K562 (cell line): ENCODE data around the gene SEC22A. TPM values are rescaled to one million over a fixed set of nuclear protein-coding genes. Genes with fewer than 3 reads are reported as not detected.

ENCODE experiments used
- ATAC-seq: fragments of 200-7000 bp; cut with Tn5 transposase; 3 replicates; pipeline ENCODE4 v1.9.1; 2020; ENCODE audit warnings: moderate library complexity
- BruUV-seq: library from RNA; stranded (reverse); fragments of 400-500 nt; replicated peaks from 2 replicates; lab custom pipeline; 2021; lab: Mats Ljungman, UMichigan
- CTCF ChIA-PET: fragments of 300-600 bp; formaldehyde crosslinking; extraction: SDS; loops from one replicate; lab custom pipeline; 2021; ENCODE audit warnings: low intra/inter-chr PET ratio; lab: Yijun Ruan, JAX
- POLR2A ChIA-PET: fragments of 300-600, 350-650 bp; sonication (Branson Sonifier 250); formaldehyde crosslinking; extraction: SDS; loops from one replicate; lab custom pipeline; 2021; ENCODE audit warnings: antibody characterized with exemption, inconsistent platforms; lab: Yijun Ruan, JAX
- DNase-seq, 4 experiments: peaks; one replicate each; pipeline versions ENCODE4 v3.0.0 to v3.0.0-alpha.2; 2011 to 2018; ENCODE audit warnings: low spot score in 3 of 4, mixed read lengths in 3 of 4; ENCODE audit errors: extremely low read depth in 1 of 4
- FAIRE-seq: peaks from 2 replicates; lab custom pipeline; 2011; peaks lifted over from hg19 to GRCh38; lab: Jason Lieb, UNC
- H2AFZ ChIP-seq: 2 replicates; pipeline ENCODE4 v1.6.0; 2011; ENCODE audit warnings: low read depth, low read length, control low read depth, inconsistent platforms
- H3K27ac ChIP-seq: fragments of 200-600 bp; 3 replicates; pipeline ENCODE4 v1.8.0; 2011; ENCODE audit warnings: low read depth, mild to moderate bottlenecking, control low read depth, inconsistent platforms, low read length, moderate library complexity, mixed read lengths; ENCODE audit errors: extremely low read depth
- H3K27me3 ChIP-seq, 2 experiments: fragments of 300-600 bp in 1 of 2; 2 replicates in 1 of 2; 3 replicates in 1 of 2; pipeline versions ENCODE4 v1.6.0 to v1.8.0; 2011; ENCODE audit warnings: inconsistent platforms in 2 of 2, low read length in 2 of 2, mild to moderate bottlenecking in 1 of 2, mixed read lengths in 1 of 2, moderate library complexity in 1 of 2; ENCODE audit not compliant: control insufficient read depth in 2 of 2, insufficient read depth in 2 of 2
- H3K36me3 ChIP-seq: fragments of 300-600 bp; 3 replicates; pipeline ENCODE4 v1.8.0; 2011; ENCODE audit warnings: mild to moderate bottlenecking, low read length, inconsistent platforms; ENCODE audit not compliant: control insufficient read depth, insufficient read depth
- H3K4me1 ChIP-seq, 2 experiments: fragments of 200-600 bp in 1 of 2; replicated peaks in 1 of 2; 2 replicates in 1 of 2; 3 replicates in 1 of 2; pipeline versions ENCODE4 v1.5.1 to v1.8.0; 2011; ENCODE audit warnings: inconsistent platforms in 2 of 2, low read length in 2 of 2, mild to moderate bottlenecking in 1 of 2, mixed read lengths in 1 of 2, moderate library complexity in 1 of 2; ENCODE audit not compliant: control insufficient read depth in 2 of 2, insufficient read depth in 2 of 2
- H3K4me2 ChIP-seq: 2 replicates; pipeline ENCODE4 v1.6.1; 2011; ENCODE audit warnings: low read length, control low read depth, inconsistent platforms, mixed read lengths; ENCODE audit not compliant: insufficient read depth
- H3K4me3 ChIP-seq: fragments of 200-600 bp; sonication (generic), shearing (Covaris generic); 2 replicates; pipeline ENCODE4 v1.5.1; 2016; ENCODE audit warnings: control low read depth, inconsistent platforms
- H3K79me2 ChIP-seq: fragments of 200-600 bp; 3 replicates; pipeline ENCODE4 v1.8.0; 2011; ENCODE audit warnings: low read length, inconsistent platforms; ENCODE audit not compliant: control insufficient read depth, insufficient read depth
- H3K9ac ChIP-seq, 2 experiments: 2 replicates each; pipeline versions ENCODE4 v1.6.0 to v1.6.1; 2011; ENCODE audit warnings: low read depth in 2 of 2, low read length in 2 of 2, control low read depth in 1 of 2, inconsistent platforms in 1 of 2, mild to moderate bottlenecking in 1 of 2, mixed read lengths in 1 of 2; ENCODE audit not compliant: insufficient read depth in 1 of 2
- H3K9me1 ChIP-seq: one replicate; pipeline ENCODE4 v1.6.0; 2011; ENCODE audit warnings: inconsistent platforms, mild to moderate bottlenecking, low read length, moderate library complexity; ENCODE audit not compliant: control insufficient read depth, insufficient read depth
- H3K9me3 ChIP-seq: replicated peaks from 2 replicates; pipeline ENCODE4 v1.5.1; 2011; ENCODE audit warnings: low read depth, low read length, inconsistent platforms; ENCODE audit not compliant: control insufficient read depth, insufficient read depth
- H4K20me1 ChIP-seq: replicated peaks from 2 replicates; pipeline ENCODE4 v1.6.1; 2011; ENCODE audit warnings: low read length, inconsistent platforms, mixed read lengths; ENCODE audit not compliant: control insufficient read depth, insufficient read depth
- FUS ChIP-seq: fragments of 200-400 bp; formaldehyde crosslinking; optimal IDR thresholded peaks from 2 replicates; pipeline ENCODE3; 2017; ENCODE audit warnings: low read depth, low read length
- MCM3 ChIP-seq: fragments of 450-650 bp; IDR thresholded peaks from 2 replicates; pipeline ENCODE4 v1.6.1; 2016
- NFIC ChIP-seq: fragments of 450-650 bp; IDR thresholded peaks from 2 replicates; pipeline ENCODE4 v1.6.1; 2017; ENCODE audit warnings: mild to moderate bottlenecking, inconsistent platforms
- SAFB2 ChIP-seq: fragments of 200-400 bp; formaldehyde crosslinking; IDR thresholded peaks from 2 replicates; pipeline ENCODE4 v1.6.1; 2018; ENCODE audit warnings: borderline replicate concordance, low read length, low read depth, moderate library complexity; ENCODE audit not compliant: severe bottlenecking
- SNIP1 ChIP-seq: fragments of 450-650 bp; IDR thresholded peaks from 2 replicates; pipeline ENCODE4 v1.7.1; 2017; ENCODE audit warnings: low read depth, mild to moderate bottlenecking
- ZKSCAN3 ChIP-seq: fragments of 250-450 bp; sonication (Bioruptor Pico); IDR thresholded peaks from 2 replicates; pipeline ENCODE4 v1.4.0; 2020
- ZNF12 ChIP-seq: sonication (generic); formaldehyde crosslinking; IDR thresholded peaks from 2 replicates; pipeline ENCODE4 v1.4.0; 2020; ENCODE audit warnings: mild to moderate bottlenecking, missing genetic modification reagents
- ZNF175 ChIP-seq: fragments of 200-800 bp; sonication (Bioruptor generic); IDR thresholded peaks from 2 replicates; pipeline ENCODE4 v1.6.1; 2016; ENCODE audit warnings: low read depth, mild to moderate bottlenecking, missing genetic modification characterization, missing compliant biosample characterization
- ZNF717 ChIP-seq: fragments of 250-450 bp; sonication (Bioruptor Pico); IDR thresholded peaks from 2 replicates; pipeline ENCODE4 v1.5.0; 2021
- WGBS: fragments of 100-300 bp; shearing (Covaris generic); methylation state at CpG from one replicate; pipeline ENCODE4 v1.1.6; 2016; ENCODE audit warnings: low coverage, mixed read lengths; ENCODE audit not compliant: insufficient coverage; ENCODE audit errors: missing lambda C conversion rate; 5-methylcytosine and 5-hydroxymethylcytosine counted together
- in situ Hi-C: fragments of 300-500 bp; cut with MboI; formaldehyde crosslinking; loops from 4 replicates; pipeline ENCODE4 v1.15.0; 2018; ENCODE audit warnings: inconsistent platforms, mixed read lengths
- intact Hi-C: fragments of 100-400 bp; cut with micrococcal nuclease; formaldehyde crosslinking; loops from 2 replicates; pipeline ENCODE4 v1.14.2; 2022
- polyA plus RNA-seq, 8 experiments: library from polyadenylated mRNA; depleted of rRNA in 4 of 8; stranded (reverse) in 5 of 8; unstranded in 3 of 8; fragments of >200 nt; fragmentation: Nextera tagmentation in 2 of 8; fragmentation: Illumina TruSeq in 1 of 8; extraction: Ambion mirVana in 2 of 8; extraction: Trizol in 1 of 8; gene quantifications; 2 replicates each; pipeline versions ENCODE4 v1.2.1 to v1.2.3, GENCODE V29; 2011 to 2014; ENCODE audit warnings: inconsistent platforms in 1 of 8, missing spikeins in 1 of 8
- total RNA-seq, 7 experiments: library from RNA; depleted of rRNA in 6 of 7; stranded (reverse); fragments of >200 nt in 6 of 7; fragmentation: Illumina TruSeq in 2 of 7; extraction: Trizol in 2 of 7; gene quantifications; 2 replicates each; pipeline versions ENCODE4 v1.2.1 to v1.2.3, GENCODE V29; 2011 to 2021; ENCODE audit warnings: low replicate concordance in 1 of 7
- TF ChIP-seq, protein P1 (sequence below), 2 experiments: IDR thresholded peaks in 1 of 2; conservative IDR thresholded peaks in 1 of 2; 2 replicates each; pipeline ENCODE4 v1.6.1; 2016; ENCODE audit warnings: low read depth in 2 of 2, mild to moderate bottlenecking in 1 of 2, missing compliant biosample characterization in 1 of 2, missing genetic modification characterization in 1 of 2, moderate library complexity in 1 of 2
- TF ChIP-seq, protein P2 (sequence below): fragments of 450-650 bp; IDR thresholded peaks from 2 replicates; pipeline ENCODE4 v1.6.1; 2016; ENCODE audit warnings: low read depth

Gene SEC22A
- total and polyA plus RNA-seq, 9 of the 15 experiments (the other 6 are each of a cell fraction or from before 2014, with no cell fraction given), result 7.9 to 44.5 (median 20.5) TPM

DNA sequence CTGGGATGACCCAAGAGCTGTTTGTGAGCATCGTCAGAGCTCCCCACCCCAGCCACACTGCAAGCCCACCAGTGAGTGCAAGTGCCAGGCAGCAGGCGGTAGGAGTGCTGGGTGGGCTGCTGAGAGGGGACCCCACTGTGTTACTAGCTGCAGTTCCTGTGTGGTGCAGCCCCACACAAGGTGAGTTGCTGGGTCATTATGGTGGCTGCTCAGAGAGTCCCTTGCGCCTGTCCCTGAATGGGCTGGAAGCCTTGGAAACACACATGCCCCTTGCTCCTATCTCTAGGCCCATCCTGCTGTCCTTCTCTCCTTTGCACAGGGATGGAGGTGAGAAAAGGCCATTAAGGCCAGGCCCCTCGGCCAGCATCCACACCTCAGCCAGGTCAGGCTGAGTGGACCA is 83.7 kb downstream of the SEC22A start:
- no peaks in the 10 kb centered on the region for H3K36me3 ChIP-seq
- H2AFZ ChIP-seq, result no peak overlapping the region
- 21% methylated on average over 2 of the region's 4 CpGs for WGBS
- no peak overlapping the region for H3K9ac ChIP-seq
- peaks cover 0 to 27% of the 10 kb centered on the region in 2 experiments; a peak in 3 of 5 replicates for H3K27me3 ChIP-seq
- intact Hi-C loops, result no loop called here
- H3K9me3 ChIP-seq, result no peaks in the 10 kb centered on the region
- TF ChIP-seq MCM3, result no peak
- TF ChIP-seq SAFB2, result no peak
- TF ChIP-seq SNIP1, result no peak
- TF ChIP-seq, protein P1, sequence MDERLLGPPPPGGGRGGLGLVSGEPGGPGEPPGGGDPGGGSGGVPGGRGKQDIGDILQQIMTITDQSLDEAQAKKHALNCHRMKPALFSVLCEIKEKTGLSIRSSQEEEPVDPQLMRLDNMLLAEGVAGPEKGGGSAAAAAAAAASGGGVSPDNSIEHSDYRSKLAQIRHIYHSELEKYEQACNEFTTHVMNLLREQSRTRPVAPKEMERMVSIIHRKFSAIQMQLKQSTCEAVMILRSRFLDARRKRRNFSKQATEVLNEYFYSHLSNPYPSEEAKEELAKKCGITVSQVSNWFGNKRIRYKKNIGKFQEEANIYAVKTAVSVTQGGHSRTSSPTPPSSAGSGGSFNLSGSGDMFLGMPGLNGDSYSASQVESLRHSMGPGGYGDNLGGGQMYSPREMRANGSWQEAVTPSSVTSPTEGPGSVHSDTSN (CRISPR knock-in tag; IDR thresholded peaks at IDR 0.05; ENCODE audit: low read depth), result no peak
- TF ChIP-seq, protein P1 (tag; conservative IDR thresholded peaks at IDR 0.05; ENCODE audit: low read depth), result no peak
- no peak for TF ChIP-seq ZNF12
- TF ChIP-seq ZNF717 (CRISPR knock-in tag), result no peak
- TF ChIP-seq NFIC, result no peak
- TF ChIP-seq ZKSCAN3, result no peak
- TF ChIP-seq, protein P2, sequence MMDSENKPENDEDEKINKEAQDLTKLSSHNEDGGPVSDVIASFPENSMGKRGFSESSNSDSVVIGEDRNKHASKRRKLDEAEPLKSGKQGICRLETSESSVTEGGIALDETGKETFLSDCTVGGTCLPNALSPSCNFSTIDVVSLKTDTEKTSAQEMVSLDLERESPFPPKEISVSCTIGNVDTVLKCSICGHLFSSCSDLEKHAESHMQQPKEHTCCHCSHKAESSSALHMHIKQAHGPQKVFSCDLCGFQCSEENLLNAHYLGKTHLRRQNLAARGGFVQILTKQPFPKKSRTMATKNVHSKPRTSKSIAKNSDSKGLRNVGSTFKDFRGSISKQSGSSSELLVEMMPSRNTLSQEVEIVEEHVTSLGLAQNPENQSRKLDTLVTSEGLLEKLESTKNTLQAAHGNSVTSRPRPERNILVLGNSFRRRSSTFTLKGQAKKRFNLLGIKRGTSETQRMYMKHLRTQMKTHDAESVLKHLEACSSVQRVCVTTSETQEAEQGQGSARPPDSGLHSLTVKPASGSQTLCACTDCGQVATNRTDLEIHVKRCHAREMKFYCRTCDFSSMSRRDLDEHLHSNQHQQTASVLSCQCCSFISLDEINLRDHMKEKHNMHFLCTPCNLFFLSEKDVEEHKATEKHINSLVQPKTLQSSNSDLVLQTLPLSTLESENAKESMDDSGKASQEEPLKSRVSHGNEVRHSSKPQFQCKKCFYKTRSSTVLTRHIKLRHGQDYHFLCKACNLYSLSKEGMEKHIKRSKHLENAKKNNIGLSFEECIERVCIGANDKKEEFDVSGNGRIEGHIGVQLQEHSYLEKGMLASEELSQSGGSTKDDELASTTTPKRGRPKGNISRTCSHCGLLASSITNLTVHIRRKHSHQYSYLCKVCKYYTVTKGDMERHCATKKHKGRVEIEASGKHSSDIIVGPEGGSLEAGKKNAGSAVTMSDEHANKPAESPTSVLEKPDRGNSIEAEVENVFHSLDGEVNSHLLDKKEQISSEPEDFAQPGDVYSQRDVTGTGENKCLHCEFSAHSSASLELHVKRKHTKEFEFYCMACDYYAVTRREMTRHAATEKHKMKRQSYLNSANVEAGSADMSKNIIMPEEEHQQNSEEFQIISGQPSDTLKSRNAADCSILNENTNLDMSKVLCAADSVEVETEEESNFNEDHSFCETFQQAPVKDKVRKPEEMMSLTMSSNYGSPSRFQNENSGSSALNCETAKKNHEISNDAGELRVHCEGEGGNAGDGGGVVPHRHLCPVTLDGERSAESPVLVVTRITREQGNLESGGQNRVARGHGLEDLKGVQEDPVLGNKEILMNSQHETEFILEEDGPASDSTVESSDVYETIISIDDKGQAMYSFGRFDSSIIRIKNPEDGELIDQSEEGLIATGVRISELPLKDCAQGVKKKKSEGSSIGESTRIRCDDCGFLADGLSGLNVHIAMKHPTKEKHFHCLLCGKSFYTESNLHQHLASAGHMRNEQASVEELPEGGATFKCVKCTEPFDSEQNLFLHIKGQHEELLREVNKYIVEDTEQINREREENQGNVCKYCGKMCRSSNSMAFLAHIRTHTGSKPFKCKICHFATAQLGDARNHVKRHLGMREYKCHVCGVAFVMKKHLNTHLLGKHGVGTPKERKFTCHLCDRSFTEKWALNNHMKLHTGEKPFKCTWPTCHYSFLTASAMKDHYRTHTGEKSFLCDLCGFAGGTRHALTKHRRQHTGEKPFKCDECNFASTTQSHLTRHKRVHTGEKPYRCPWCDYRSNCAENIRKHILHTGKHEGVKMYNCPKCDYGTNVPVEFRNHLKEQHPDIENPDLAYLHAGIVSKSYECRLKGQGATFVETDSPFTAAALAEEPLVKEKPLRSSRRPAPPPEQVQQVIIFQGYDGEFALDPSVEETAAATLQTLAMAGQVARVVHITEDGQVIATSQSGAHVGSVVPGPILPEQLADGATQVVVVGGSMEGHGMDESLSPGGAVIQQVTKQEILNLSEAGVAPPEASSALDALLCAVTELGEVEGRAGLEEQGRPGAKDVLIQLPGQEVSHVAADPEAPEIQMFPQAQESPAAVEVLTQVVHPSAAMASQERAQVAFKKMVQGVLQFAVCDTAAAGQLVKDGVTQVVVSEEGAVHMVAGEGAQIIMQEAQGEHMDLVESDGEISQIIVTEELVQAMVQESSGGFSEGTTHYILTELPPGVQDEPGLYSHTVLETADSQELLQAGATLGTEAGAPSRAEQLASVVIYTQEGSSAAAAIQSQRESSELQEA, result no peak
- TF ChIP-seq ZNF175 (CRISPR knock-in tag), result no peak
- TF ChIP-seq FUS, result no peak
- no peak for DNase-seq
- ChIA-PET POLR2A (no interaction called here), CTCF (no interaction called here)
- H4K20me1 ChIP-seq, result peaks cover 9% of the 10 kb centered on the region; the same call in 1 of the 2 replicates
- H3K79me2 ChIP-seq, result no peaks in the 10 kb centered on the region
- in situ Hi-C loops, result no loop called here
- H3K4me3 ChIP-seq, result no peak overlapping the region
- no peak for FAIRE-seq
- H3K9me1 ChIP-seq, result no peaks in the 10 kb centered on the region
- no peak overlapping the region for H3K4me2 ChIP-seq
- no peak for ATAC-seq
- no TSS peak for BruUV-seq
- H3K4me1 ChIP-seq, result no peaks in the 10 kb centered on the region
- no peak overlapping the region for H3K27ac ChIP-seq
